GM19463 (cell line): Measurements from ENCODE around the gene NXPH2.
"Not testable (repeated sequence)": the region's sequence is repeated elsewhere in the genome, so short reads cannot be mapped to it uniquely, and the experiment has no call there.

Experiments
- ATAC-seq: cut with Tn5 transposase; IDR thresholded peaks from one replicate; pipeline ENCODE4 v1.9.1; 2021; ENCODE audit warnings: mild to moderate bottlenecking, moderate library complexity; ENCODE audit not compliant: unreplicated experiment

NXPH2 gene

GRCh38 chr2:138760676-138761075, 19.5 kb downstream of the NXPH2 start:
- ATAC-seq = no peak

- no peak for ATAC-seq
Measured at GRCh38 chr2:138757384-138757783, 22.8 kb downstream of the NXPH2 start.

GRCh38 chr2:138752197-138752956, 27.8 kb downstream of the NXPH2 start:
- ATAC-seq = no peak

- no peak for ATAC-seq
Measured at GRCh38 chr2:138744713-138745112, 35.5 kb downstream of the NXPH2 start.

- ATAC-seq = no peak
Measured at GRCh38 chr2:138742441-138743057, 37.6 kb downstream of the NXPH2 start.

GRCh38 chr2:138741851-138742250, 38.3 kb downstream of the NXPH2 start:
- ATAC-seq = no peak

- not testable (repeated sequence) for ATAC-seq
Measured at GRCh38 chr2:138737009-138737554, 43.1 kb downstream of the NXPH2 start.

- ATAC-seq = no peak
Measured at GRCh38 chr2:138732651-138733050, 47.5 kb downstream of the NXPH2 start.

GRCh38 chr2:138730497-138731030, 49.6 kb downstream of the NXPH2 start:
- peak; percentile 94 for ATAC-seq

- ATAC-seq = no peak
Measured at GRCh38 chr2:138727956-138728355, 52.2 kb downstream of the NXPH2 start.

- ATAC-seq = no peak
Measured at GRCh38 chr2:138726681-138727080, 53.5 kb downstream of the NXPH2 start.

- no peak for ATAC-seq
Measured at GRCh38 chr2:138724729-138725459, 55.3 kb downstream of the NXPH2 start.

- ATAC-seq = no peak
Measured at GRCh38 chr2:138724327-138724726, 55.9 kb downstream of the NXPH2 start.

GRCh38 chr2:138723196-138723987, 56.8 kb downstream of the NXPH2 start:
- no peak for ATAC-seq

- no peak for ATAC-seq
Measured at GRCh38 chr2:138722316-138722715, 57.9 kb downstream of the NXPH2 start.

- no peak for ATAC-seq
Measured at GRCh38 chr2:138720035-138720838, 60.0 kb downstream of the NXPH2 start.

GRCh38 chr2:138718405-138718804, 61.8 kb downstream of the NXPH2 start:
- ATAC-seq = peak; percentile 44

- peak; percentile 21 for ATAC-seq
Measured at GRCh38 chr2:138716183-138716582, 64.0 kb downstream of the NXPH2 start.

- no peak for ATAC-seq
Measured at GRCh38 chr2:138713504-138713903, 66.7 kb downstream of the NXPH2 start.

- no peak for ATAC-seq
Measured at GRCh38 chr2:138713069-138713496, 67.1 kb downstream of the NXPH2 start.
